H1 (cell line): ENCODE measurements around the gene WNK2. TPM values are rescaled to one million over a fixed set of nuclear protein-coding genes. Genes with fewer than 3 reads are reported as not detected.

Source experiments
- CTCF ChIA-PET: fragments of 300-600 bp; sonication (Branson Sonifier 250); formaldehyde crosslinking; loops from one replicate; lab custom pipeline; 2021; ENCODE audit not compliant: partially characterized antibody; lab: Charles Lee
- POLR2A ChIA-PET: fragments of 300-600 bp; sonication (Branson Sonifier 250); formaldehyde crosslinking; loops from one replicate; lab custom pipeline; 2021; ENCODE audit warnings: inconsistent platforms; ENCODE audit not compliant: partially characterized antibody; lab: Charles Lee
- DNase-seq, 2 experiments: peaks; one replicate each; pipeline versions ENCODE4 v3.0.0 to v3.0.0-alpha.2; 2010 to 2022; ENCODE audit warnings: low spot score in 2 of 2, low read depth in 1 of 2, mixed read lengths in 1 of 2
- FAIRE-seq: peaks from 2 replicates; lab custom pipeline; 2011; peaks lifted over from hg19 to GRCh38; lab: Jason Lieb, UNC
- H2AFZ ChIP-seq: 2 replicates; pipeline ENCODE4 v1.8.1; 2012; ENCODE audit warnings: low read length, inconsistent platforms
- H2AK5ac ChIP-seq: 2 replicates; pipeline ENCODE4 v1.6.1; 2013; ENCODE audit warnings: low read depth, low read length
- H2BK120ac ChIP-seq: replicated peaks from 2 replicates; pipeline ENCODE3; 2013; ENCODE audit warnings: low read depth, low read length, inconsistent platforms
- H2BK12ac ChIP-seq: 2 replicates; pipeline ENCODE4 v1.6.1; 2013; ENCODE audit warnings: low read depth, low read length
- H2BK15ac ChIP-seq: 2 replicates; pipeline ENCODE4 v1.6.1; 2013; ENCODE audit warnings: low read length
- H2BK20ac ChIP-seq: 2 replicates; pipeline ENCODE4 v1.6.1; 2013; ENCODE audit warnings: low read length
- H2BK5ac ChIP-seq: 2 replicates; pipeline ENCODE4 v1.6.1; 2013; ENCODE audit warnings: low read depth, low read length
- H3K14ac ChIP-seq: 2 replicates; pipeline ENCODE4 v1.6.1; 2013; ENCODE audit warnings: inconsistent platforms; ENCODE audit not compliant: insufficient read length
- H3K18ac ChIP-seq: 2 replicates; pipeline ENCODE4 v1.6.1; 2013; ENCODE audit warnings: low read length; ENCODE audit errors: extremely low read depth
- H3K23ac ChIP-seq: 2 replicates; pipeline ENCODE4 v1.6.1; 2013; ENCODE audit warnings: inconsistent platforms; ENCODE audit not compliant: insufficient read length
- H3K23me2 ChIP-seq: 2 replicates; pipeline ENCODE4 v1.6.1; 2013; ENCODE audit warnings: low read depth, low read length
- H3K27ac ChIP-seq: 2 replicates; pipeline ENCODE4 v1.6.1; 2011; ENCODE audit warnings: low read depth, low read length, inconsistent platforms
- H3K27me3 ChIP-seq, 4 experiments: replicated peaks in 1 of 4; 1 replicate in 1 of 4; 2 replicates in 3 of 4; pipeline versions ENCODE4 v1.6.1 to v1.8.1; 2011 to 2013; ENCODE audit warnings: low read length in 3 of 4, mild to moderate bottlenecking in 3 of 4, inconsistent platforms in 2 of 4, mixed read lengths in 2 of 4, moderate library complexity in 1 of 4; ENCODE audit not compliant: control insufficient read depth in 3 of 4, insufficient read depth in 3 of 4; ENCODE audit errors: extremely low read depth in 1 of 4
- H3K36me3 ChIP-seq, 4 experiments: 2 replicates each; pipeline versions ENCODE4 v1.6.1 to v1.8.1; 2011 to 2013; ENCODE audit warnings: mild to moderate bottlenecking in 4 of 4, low read length in 3 of 4, moderate library complexity in 2 of 4, control low read depth in 1 of 4, inconsistent platforms in 1 of 4; ENCODE audit not compliant: insufficient read depth in 4 of 4, control insufficient read depth in 2 of 4
- H3K4ac ChIP-seq: replicated peaks from 2 replicates; pipeline ENCODE3; 2013; ENCODE audit warnings: low read length, low read depth, mixed read lengths, inconsistent platforms; ENCODE audit not compliant: insufficient read length
- H3K4me1 ChIP-seq, 4 experiments: replicated peaks in 1 of 4; 1 replicate in 1 of 4; 2 replicates in 3 of 4; pipeline versions ENCODE4 v1.6.1 to v1.8.1; 2011 to 2013; ENCODE audit warnings: low read length in 3 of 4, inconsistent platforms in 2 of 4, mixed read lengths in 1 of 4; ENCODE audit not compliant: insufficient read depth in 4 of 4, control insufficient read depth in 3 of 4
- H3K4me2 ChIP-seq, 2 experiments: 2 replicates each; pipeline versions ENCODE4 v1.6.1 to v1.8.1; 2011 to 2013; ENCODE audit warnings: low read depth in 2 of 2, low read length in 2 of 2, control low read depth in 1 of 2, inconsistent platforms in 1 of 2, mild to moderate bottlenecking in 1 of 2; ENCODE audit not compliant: insufficient read depth in 1 of 2
- H3K4me3 ChIP-seq, 4 experiments: fragments of 200-600, 300-600 bp in 1 of 4; sonication (generic), shearing (Covaris generic), sonication (Bioruptor Twin) in 1 of 4; 2 replicates each; pipeline versions ENCODE4 v1.5.1 to v1.8.1; 2011 to 2016; ENCODE audit warnings: low read length in 4 of 4, low read depth in 3 of 4, control low read depth in 2 of 4, inconsistent platforms in 2 of 4, mild to moderate bottlenecking in 2 of 4, mixed read lengths in 1 of 4, moderate library complexity in 1 of 4; ENCODE audit not compliant: insufficient read depth in 2 of 4; ENCODE audit errors: extremely low read depth in 1 of 4
- H3K56ac ChIP-seq: replicated peaks from 2 replicates; pipeline ENCODE3; 2013; ENCODE audit warnings: low read depth, mild to moderate bottlenecking, mixed read lengths, low read length, inconsistent platforms; ENCODE audit not compliant: insufficient read length
- H3K79me1 ChIP-seq: 2 replicates; pipeline ENCODE4 v1.6.1; 2013; ENCODE audit warnings: low read depth, low read length, control low read depth
- H3K79me2 ChIP-seq, 2 experiments: 2 replicates each; pipeline versions ENCODE4 v1.6.1 to v1.8.1; 2012 to 2013; ENCODE audit warnings: low read length in 2 of 2, mild to moderate bottlenecking in 2 of 2, inconsistent platforms in 1 of 2; ENCODE audit not compliant: insufficient read depth in 2 of 2, control insufficient read depth in 1 of 2
- H3K9ac ChIP-seq, 4 experiments: replicated peaks in 1 of 4; 1 replicate in 1 of 4; 2 replicates in 3 of 4; pipeline versions ENCODE4 v1.6.1 to v1.8.1; 2011 to 2013; ENCODE audit warnings: low read depth in 3 of 4, low read length in 3 of 4, control low read depth in 2 of 4, mild to moderate bottlenecking in 2 of 4, moderate library complexity in 2 of 4, inconsistent platforms in 1 of 4; ENCODE audit errors: extremely low read depth in 1 of 4
- H3K9me3 ChIP-seq, 2 experiments: 2 replicates each; pipeline versions ENCODE4 v1.6.1 to v1.8.1; 2012 to 2013; ENCODE audit warnings: mild to moderate bottlenecking in 2 of 2, moderate library complexity in 2 of 2, control low read depth in 1 of 2, inconsistent platforms in 1 of 2, low read depth in 1 of 2, low read length in 1 of 2, mixed read lengths in 1 of 2; ENCODE audit not compliant: insufficient read depth in 2 of 2
- H4K20me1 ChIP-seq, 2 experiments: replicated peaks in 1 of 2; 2 replicates each; pipeline versions ENCODE3 to v1.8.1; 2011 to 2013; ENCODE audit warnings: inconsistent platforms in 2 of 2, low read length in 2 of 2, mild to moderate bottlenecking in 1 of 2; ENCODE audit not compliant: insufficient read depth in 2 of 2, control insufficient read depth in 1 of 2
- H4K5ac ChIP-seq: 2 replicates; pipeline ENCODE4 v1.6.1; 2013; ENCODE audit warnings: low read length, low read depth, mixed read lengths, inconsistent platforms; ENCODE audit not compliant: insufficient read length
- H4K8ac ChIP-seq: 2 replicates; pipeline ENCODE4 v1.8.0; 2013; ENCODE audit warnings: mild to moderate bottlenecking, moderate library complexity, low read length, inconsistent platforms; ENCODE audit not compliant: insufficient read depth; ENCODE audit errors: extremely low read depth
- H4K91ac ChIP-seq: replicated peaks from 2 replicates; pipeline ENCODE3; 2013; ENCODE audit warnings: low read length, mixed read lengths, inconsistent platforms; ENCODE audit not compliant: insufficient read length
- EZH2 ChIP-seq: fragments of 200-600 bp; sonication (generic); IDR thresholded peaks from 2 replicates; pipeline ENCODE4 v1.7.1; 2012; ENCODE audit warnings: low read depth, mild to moderate bottlenecking, moderate library complexity, low read length, inconsistent platforms; ENCODE audit not compliant: severe bottlenecking
- KDM5A ChIP-seq: fragments of 200-600 bp; IDR thresholded peaks from 2 replicates; pipeline ENCODE4 v1.7.1; 2012; ENCODE audit warnings: mild to moderate bottlenecking, low read length, inconsistent platforms, mixed read lengths
- RAD21 ChIP-seq, 2 experiments: IDR thresholded peaks in 1 of 2; conservative IDR thresholded peaks in 1 of 2; 2 replicates each; pipeline ENCODE4 v1.6.1; 2011; ENCODE audit warnings: low read depth in 2 of 2, low read length in 2 of 2, improper control_type of control experiment in 1 of 2, inconsistent platforms in 1 of 2, mild to moderate bottlenecking in 1 of 2, moderate library complexity in 1 of 2
- TAF7 ChIP-seq: optimal IDR thresholded peaks from 2 replicates; pipeline ENCODE3; 2011; ENCODE audit warnings: low read depth, mild to moderate bottlenecking, inconsistent platforms, low read length, moderate library complexity, borderline replicate concordance
- TCF12 ChIP-seq: IDR thresholded peaks from 2 replicates; pipeline ENCODE4 v1.6.1; 2011; ENCODE audit warnings: low read depth, mild to moderate bottlenecking, low read length
- TEAD4 ChIP-seq: IDR thresholded peaks from 2 replicates; pipeline ENCODE4 v1.6.1; 2012; ENCODE audit warnings: low read depth, low read length, inconsistent platforms, mixed read lengths
- YY1 ChIP-seq: IDR thresholded peaks from 2 replicates; pipeline ENCODE4 v1.6.1; 2011; ENCODE audit warnings: low read depth, mild to moderate bottlenecking, low read length
- ZNF274 ChIP-seq: IDR thresholded peaks from 2 replicates; pipeline ENCODE4 v1.7.0; 2012; ENCODE audit warnings: low read length, borderline replicate concordance; ENCODE audit errors: extremely low read depth
- WGBS, 2 experiments: shearing (Covaris generic) in 1 of 2; methylation state at CpG; one replicate each; pipeline versions ENCODE4 v1.1.6 to v1.1.7; 2013 to 2015; ENCODE audit warnings: low lambda C conversion rate in 2 of 2, mixed read lengths in 2 of 2, inconsistent platforms in 1 of 2, low coverage in 1 of 2, missing lambda C conversion rate in 1 of 2; ENCODE audit not compliant: insufficient replicate concordance in 2 of 2, insufficient coverage in 1 of 2, insufficient read length in 1 of 2; ENCODE audit errors: extremely low coverage in 1 of 2, missing lambda C conversion rate in 1 of 2; 5-methylcytosine and 5-hydroxymethylcytosine counted together
- polyA plus RNA-seq, 7 experiments: library from polyadenylated mRNA; depleted of rRNA in 3 of 7; stranded (reverse) in 5 of 7; unstranded in 2 of 7; fragments of >200 nt in 5 of 7; fragments of 200-250 nt in 2 of 7; gene quantifications; 1 replicate in 5 of 7; 2 replicates in 1 of 7; 4 replicates in 1 of 7; pipeline versions ENCODE4 v1.2.1 to v1.2.3, GENCODE V29; 2011 to 2013; ENCODE audit warnings: missing spikeins in 2 of 7, mixed read lengths in 2 of 7
- total RNA-seq: library from RNA; stranded (reverse); fragmentation: NEBNext Ultra II Directional; extraction: Animal tissue kit (Norgen Biotek cat#: 25700); gene quantifications from 2 replicates; pipeline ENCODE4 v1.2.1, GENCODE V29; 2021

Gene WNK2
- total and polyA plus RNA-seq, 2 of the 8 experiments (the other 6 are each of a cell fraction or from before 2014, with no cell fraction given), result 12.0 to 87.2 TPM

GRCh38 chr9:93368437-93368836 is 184.5 kb downstream of the WNK2 start:
- H3K14ac ChIP-seq, result no peak overlapping the region
- ChIA-PET POLR2A (interaction anchor here (0.7 to 1.1 kb wide), 4 partner anchors 9 to 210 kb away, joined by 3 to 5 read pairs (median 3); no protein-coding TSS in a partner anchor), CTCF (no interaction called here)
- H3K18ac ChIP-seq, result no peak overlapping the region
- no peak overlapping the region for H4K8ac ChIP-seq
- no peak overlapping the region for H2BK15ac ChIP-seq
- H4K5ac ChIP-seq, result no peak overlapping the region
- H3K4ac ChIP-seq, result no peak overlapping the region
- no peak overlapping the region for H4K91ac ChIP-seq
- no peaks in the 10 kb centered on the region for H3K9me3 ChIP-seq
- H4K20me1 ChIP-seq, result no peaks in the 10 kb centered on the region
- H3K4me1 ChIP-seq, result peaks cover 0 to 10% (median 0%) of the 10 kb centered on the region in 4 experiments; a peak in 1 of 7 replicates
- H2BK12ac ChIP-seq, result no peak overlapping the region
- peaks cover 0 to 9% (median 3%) of the 10 kb centered on the region in 4 experiments; a peak in 2 of 8 replicates for H3K36me3 ChIP-seq
- no peak overlapping the region for H3K9ac ChIP-seq
- 90% methylated on average over 1 of the region's 1 CpG; no CpG with 5 or more reads in 1 of the 2 experiments for WGBS, 2 experiments
- H2BK20ac ChIP-seq, result no peak overlapping the region
- H2BK120ac ChIP-seq, result no peak overlapping the region
- no peak overlapping the region for H3K56ac ChIP-seq
- DNase-seq, result no peak
- H2AK5ac ChIP-seq, result no peak overlapping the region
- no peaks in the 10 kb centered on the region for H3K79me2 ChIP-seq
- H2BK5ac ChIP-seq, result no peak overlapping the region
- H2AFZ ChIP-seq, result no peak overlapping the region
- no peaks in the 10 kb centered on the region for H3K27me3 ChIP-seq
- H3K4me2 ChIP-seq, result no peak overlapping the region
- H3K27ac ChIP-seq, result no peak overlapping the region
- no peak overlapping the region for H3K4me3 ChIP-seq
- H3K23me2 ChIP-seq, result no peaks in the 10 kb centered on the region; the same call in 1 of the 2 replicates
- no peaks in the 10 kb centered on the region for H3K79me1 ChIP-seq
- FAIRE-seq, result no peak
- TF ChIP-seq TEAD4 (no peak), ZNF274 (no peak), EZH2 (no peak), RAD21 (IDR thresholded peaks at IDR 0.05 in 1 of 2, conservative IDR thresholded peaks at IDR 0.05 in 1 of 2; ENCODE audit: low read depth in 2 of 2, low read length in 2 of 2) (no peak), TAF7 (no peak), TCF12 (no peak), YY1 (no peak), KDM5A (no peak)
- TF ChIP-seq, all 59 proteins: peak for 0
- no peak overlapping the region for H3K23ac ChIP-seq
